HEK293 (cell line): ENCODE measurements around the gene RNF181.

Experiments used
- CTCF ChIA-PET: fragments of 350-600 bp; formaldehyde crosslinking; extraction: SDS; loops from one replicate; lab custom pipeline; 2021; ENCODE audit warnings: antibody characterized with exemption; lab: Yijun Ruan, JAX
- POLR2A ChIA-PET: fragments of 300-600 bp; formaldehyde crosslinking; extraction: SDS; loops from one replicate; lab custom pipeline; 2020; ENCODE audit warnings: antibody characterized with exemption, inconsistent platforms; lab: Yijun Ruan, JAX
- H3K27ac ChIP-seq: fragments of 200-500 bp; sonication (Bioruptor generic); 2 replicates; pipeline ENCODE4 v1.5.1; 2014; ENCODE audit warnings: low read depth, low read length, control low read depth, inconsistent platforms; ENCODE audit errors: extremely low read depth
- H3K36me3 ChIP-seq, 2 experiments: fragments of 200-500 bp in 1 of 2; sonication (Bioruptor generic) in 1 of 2; 1 replicate in 1 of 2; 2 replicates in 1 of 2; pipeline ENCODE4 v1.5.1; 2014 to 2017; ENCODE audit warnings: inconsistent platforms in 2 of 2, low read length in 2 of 2; ENCODE audit not compliant: control insufficient read depth in 2 of 2, insufficient read depth in 1 of 2
- H3K4me1 ChIP-seq: fragments of 200-500 bp; sonication (Bioruptor generic); 2 replicates; pipeline ENCODE4 v1.5.1; 2014; ENCODE audit warnings: mild to moderate bottlenecking, low read length, inconsistent platforms; ENCODE audit not compliant: control insufficient read depth, insufficient read depth
- H3K4me3 ChIP-seq: 2 replicates; pipeline ENCODE4 v1.5.1; 2011; ENCODE audit warnings: low read depth, mild to moderate bottlenecking, control low read depth, low read length, moderate library complexity
- H3K9me3 ChIP-seq: fragments of 200-500 bp; sonication (Bioruptor generic); 2 replicates; pipeline ENCODE4 v1.5.1; 2014; ENCODE audit warnings: low read depth, low read length, inconsistent platforms; ENCODE audit not compliant: control insufficient read depth, insufficient read depth
- SP2 ChIP-seq: fragments of 450-650 bp; formaldehyde crosslinking; IDR thresholded peaks from 2 replicates; pipeline ENCODE4 v1.5.1; 2016; ENCODE audit warnings: missing biosample characterization, missing genetic modification characterization
- ZBTB17 ChIP-seq: fragments of 450-650 bp; formaldehyde crosslinking; IDR thresholded peaks from 2 replicates; pipeline ENCODE4 v1.5.1; 2016; ENCODE audit warnings: missing biosample characterization, missing genetic modification characterization
- ZBTB8A ChIP-seq: fragments of 450-650 bp; formaldehyde crosslinking; IDR thresholded peaks from 2 replicates; pipeline ENCODE4 v1.5.1; 2016; ENCODE audit warnings: missing biosample characterization, missing genetic modification characterization
- ZFHX2 ChIP-seq: fragments of 450-650 bp; formaldehyde crosslinking; conservative IDR thresholded peaks from 2 replicates; pipeline ENCODE4 v1.5.1; 2016; ENCODE audit warnings: missing biosample characterization, missing genetic modification characterization
- ZFP69B ChIP-seq: fragments of 450-650 bp; formaldehyde crosslinking; IDR thresholded peaks from 2 replicates; pipeline ENCODE4 v1.5.1; 2016; ENCODE audit warnings: missing biosample characterization, missing genetic modification characterization
- ZNF132 ChIP-seq: fragments of 450-650 bp; formaldehyde crosslinking; IDR thresholded peaks from 2 replicates; pipeline ENCODE4 v1.5.1; 2017; ENCODE audit warnings: missing biosample characterization, missing genetic modification characterization, borderline replicate concordance
- ZNF335 ChIP-seq: fragments of 450-650 bp; formaldehyde crosslinking; conservative IDR thresholded peaks from 2 replicates; pipeline ENCODE4 v1.5.1; 2016; ENCODE audit warnings: missing biosample characterization, missing genetic modification characterization
- ZNF510 ChIP-seq: fragments of 450-650 bp; formaldehyde crosslinking; IDR thresholded peaks from 2 replicates; pipeline ENCODE4 v1.5.1; 2018; ENCODE audit warnings: mild to moderate bottlenecking, missing genetic modification characterization, missing biosample characterization; ENCODE audit not compliant: insufficient replicate concordance
- ZNF600 ChIP-seq: fragments of 450-650 bp; formaldehyde crosslinking; IDR thresholded peaks from 2 replicates; pipeline ENCODE4 v1.5.1; 2016; ENCODE audit warnings: missing biosample characterization, missing genetic modification characterization
- TF ChIP-seq, protein P1 (sequence below): fragments of 450-650 bp; formaldehyde crosslinking; IDR thresholded peaks from 2 replicates; pipeline ENCODE4 v1.5.1; 2016; ENCODE audit warnings: missing biosample characterization, missing genetic modification characterization, borderline replicate concordance
- TF ChIP-seq, protein P2 (sequence below): fragments of 450-650 bp; formaldehyde crosslinking; IDR thresholded peaks from 2 replicates; pipeline ENCODE4 v1.5.1; 2016; ENCODE audit warnings: missing biosample characterization, missing genetic modification characterization
- TF ChIP-seq, protein P3 (sequence below): fragments of 450-650 bp; formaldehyde crosslinking; IDR thresholded peaks from 2 replicates; pipeline ENCODE4 v1.5.1; 2017; ENCODE audit warnings: missing biosample characterization, missing genetic modification characterization
- TF ChIP-seq, protein P4 (sequence below): fragments of 450-650 bp; formaldehyde crosslinking; IDR thresholded peaks from 2 replicates; pipeline ENCODE4 v1.5.1; 2016; ENCODE audit warnings: missing biosample characterization, missing genetic modification characterization
- TF ChIP-seq, protein P5 (sequence below): fragments of 450-650 bp; formaldehyde crosslinking; IDR thresholded peaks from 2 replicates; pipeline ENCODE4 v1.5.1; 2016; ENCODE audit warnings: missing biosample characterization, missing genetic modification characterization

The RNF181 gene

DNA sequence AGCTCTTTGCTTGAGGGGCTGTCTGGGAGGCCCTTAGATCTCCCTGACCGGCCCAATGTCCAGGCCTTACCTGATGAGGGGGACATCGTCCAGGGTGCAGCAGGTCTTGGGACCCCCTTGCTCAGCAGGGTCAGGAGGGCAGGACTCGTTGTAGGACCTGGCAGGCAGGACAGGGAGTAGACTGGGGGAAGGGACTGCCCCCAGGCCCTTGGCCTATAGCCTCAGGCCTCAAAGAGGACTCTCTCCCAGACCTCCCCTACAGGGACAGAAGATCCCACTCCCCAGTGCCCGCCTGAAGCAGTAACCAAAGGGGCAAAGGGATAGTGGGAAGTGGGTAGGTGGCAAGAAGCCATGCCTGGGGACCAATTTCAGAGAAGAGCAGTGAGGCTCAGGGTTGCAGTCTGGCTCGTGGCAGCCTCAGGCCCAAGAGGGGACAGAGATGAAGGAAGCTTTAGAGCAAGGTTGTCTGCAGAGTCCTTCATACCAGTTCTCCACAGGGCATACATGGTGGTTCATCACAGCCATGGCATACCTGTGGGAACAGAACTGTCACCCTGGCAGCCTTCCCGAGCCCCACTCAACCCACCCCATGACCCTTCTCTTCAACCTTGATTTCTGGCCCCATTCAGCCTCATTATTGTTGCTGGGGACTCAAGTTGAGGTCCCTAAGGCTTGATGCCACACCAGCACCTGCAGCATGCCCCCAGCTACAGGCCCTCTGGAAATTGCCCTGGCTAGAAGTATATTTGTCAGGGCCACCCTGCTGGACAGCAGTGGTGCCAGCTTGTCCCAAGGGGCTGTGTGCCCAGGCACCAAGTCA, 5.6 kb downstream of the RNF181 start:
- no peak overlapping the region for H3K4me3 ChIP-seq
- CTCF ChIA-PET, result interaction anchor here (0.6 to 1.1 kb wide), 3 partner anchors 39 to 216 kb away, joined by 3 to 4 read pairs (median 3); no protein-coding TSS in a partner anchor

DNA sequence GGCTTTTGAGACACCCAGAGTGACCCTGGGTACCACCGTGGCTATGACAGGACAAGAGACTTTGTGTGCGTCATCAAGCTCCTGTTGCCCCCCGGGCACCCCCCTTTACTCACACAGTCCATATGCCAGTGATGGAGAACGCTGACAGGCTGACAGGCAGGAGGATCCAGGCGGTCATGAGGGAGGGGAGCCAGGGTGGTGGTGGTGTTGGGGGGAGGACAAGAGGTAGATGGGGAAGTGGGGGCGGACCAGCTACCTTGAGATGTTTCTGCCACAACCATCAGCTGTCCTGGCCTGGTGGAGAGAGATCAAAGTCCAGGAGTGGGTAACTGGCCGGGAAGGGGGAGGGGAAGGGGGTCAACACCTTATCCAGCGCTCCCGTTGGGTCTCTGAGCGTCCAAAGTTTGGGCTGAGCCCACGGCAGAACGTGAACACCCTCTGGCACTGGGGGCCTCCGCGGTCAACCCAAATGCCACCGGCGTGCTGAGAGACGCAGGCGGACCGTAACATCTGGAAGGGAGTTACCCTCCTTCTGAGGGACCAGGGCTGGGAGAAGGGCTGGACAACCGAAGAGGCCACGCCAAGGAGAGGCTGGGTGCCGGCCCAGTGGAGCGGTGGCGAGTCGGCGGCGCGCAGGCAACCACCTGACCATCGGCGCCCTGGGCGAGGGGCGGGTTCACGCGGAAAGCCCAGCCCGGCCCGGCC, 6.4 kb downstream of the RNF181 start:
- H3K36me3 ChIP-seq, result peaks cover 11 to 31% of the 10 kb centered on the region in 2 experiments
- ChIA-PET POLR2A (interaction anchor here (0.5 to 3.0 kb wide), 9 partner anchors 10 to 695 kb away, joined by 3 to 31 read pairs (median 3); partner anchors contain the start of genes C2orf68, MAT2A and VAMP8), CTCF (interaction anchor here (0.6 to 1.2 kb wide), 3 partner anchors 40 to 216 kb away, joined by 3 to 7 read pairs (median 4); no protein-coding TSS in a partner anchor)
- H3K4me1 ChIP-seq, result peaks cover 9% of the 10 kb centered on the region
- peak overlapping the region; percentile 51; the same call in 1 of the 2 replicates for H3K27ac ChIP-seq
- no peaks in the 10 kb centered on the region for H3K9me3 ChIP-seq
- peak overlapping the region; percentile 73 for H3K4me3 ChIP-seq
- TF ChIP-seq ZFP69B (tag by site-specific recombination), result no peak
- TF ChIP-seq ZNF510, result no peak
- TF ChIP-seq, protein P1, sequence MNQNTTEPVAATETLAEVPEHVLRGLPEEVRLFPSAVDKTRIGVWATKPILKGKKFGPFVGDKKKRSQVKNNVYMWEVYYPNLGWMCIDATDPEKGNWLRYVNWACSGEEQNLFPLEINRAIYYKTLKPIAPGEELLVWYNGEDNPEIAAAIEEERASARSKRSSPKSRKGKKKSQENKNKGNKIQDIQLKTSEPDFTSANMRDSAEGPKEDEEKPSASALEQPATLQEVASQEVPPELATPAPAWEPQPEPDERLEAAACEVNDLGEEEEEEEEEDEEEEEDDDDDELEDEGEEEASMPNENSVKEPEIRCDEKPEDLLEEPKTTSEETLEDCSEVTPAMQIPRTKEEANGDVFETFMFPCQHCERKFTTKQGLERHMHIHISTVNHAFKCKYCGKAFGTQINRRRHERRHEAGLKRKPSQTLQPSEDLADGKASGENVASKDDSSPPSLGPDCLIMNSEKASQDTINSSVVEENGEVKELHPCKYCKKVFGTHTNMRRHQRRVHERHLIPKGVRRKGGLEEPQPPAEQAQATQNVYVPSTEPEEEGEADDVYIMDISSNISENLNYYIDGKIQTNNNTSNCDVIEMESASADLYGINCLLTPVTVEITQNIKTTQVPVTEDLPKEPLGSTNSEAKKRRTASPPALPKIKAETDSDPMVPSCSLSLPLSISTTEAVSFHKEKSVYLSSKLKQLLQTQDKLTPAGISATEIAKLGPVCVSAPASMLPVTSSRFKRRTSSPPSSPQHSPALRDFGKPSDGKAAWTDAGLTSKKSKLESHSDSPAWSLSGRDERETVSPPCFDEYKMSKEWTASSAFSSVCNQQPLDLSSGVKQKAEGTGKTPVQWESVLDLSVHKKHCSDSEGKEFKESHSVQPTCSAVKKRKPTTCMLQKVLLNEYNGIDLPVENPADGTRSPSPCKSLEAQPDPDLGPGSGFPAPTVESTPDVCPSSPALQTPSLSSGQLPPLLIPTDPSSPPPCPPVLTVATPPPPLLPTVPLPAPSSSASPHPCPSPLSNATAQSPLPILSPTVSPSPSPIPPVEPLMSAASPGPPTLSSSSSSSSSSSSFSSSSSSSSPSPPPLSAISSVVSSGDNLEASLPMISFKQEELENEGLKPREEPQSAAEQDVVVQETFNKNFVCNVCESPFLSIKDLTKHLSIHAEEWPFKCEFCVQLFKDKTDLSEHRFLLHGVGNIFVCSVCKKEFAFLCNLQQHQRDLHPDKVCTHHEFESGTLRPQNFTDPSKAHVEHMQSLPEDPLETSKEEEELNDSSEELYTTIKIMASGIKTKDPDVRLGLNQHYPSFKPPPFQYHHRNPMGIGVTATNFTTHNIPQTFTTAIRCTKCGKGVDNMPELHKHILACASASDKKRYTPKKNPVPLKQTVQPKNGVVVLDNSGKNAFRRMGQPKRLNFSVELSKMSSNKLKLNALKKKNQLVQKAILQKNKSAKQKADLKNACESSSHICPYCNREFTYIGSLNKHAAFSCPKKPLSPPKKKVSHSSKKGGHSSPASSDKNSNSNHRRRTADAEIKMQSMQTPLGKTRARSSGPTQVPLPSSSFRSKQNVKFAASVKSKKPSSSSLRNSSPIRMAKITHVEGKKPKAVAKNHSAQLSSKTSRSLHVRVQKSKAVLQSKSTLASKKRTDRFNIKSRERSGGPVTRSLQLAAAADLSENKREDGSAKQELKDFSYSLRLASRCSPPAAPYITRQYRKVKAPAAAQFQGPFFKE (tag by site-specific recombination), result no peak
- peak; percentile 34; the same call in 1 of the 2 replicates for TF ChIP-seq ZNF600 (tag by site-specific recombination)
- TF ChIP-seq ZFHX2 (tag by site-specific recombination), result no peak
- peak; percentile 33 for TF ChIP-seq SP2 (tag by site-specific recombination)
- no peak for TF ChIP-seq ZBTB8A (tag by site-specific recombination)
- peak; percentile 88 for TF ChIP-seq ZNF335
- TF ChIP-seq, protein P2, sequence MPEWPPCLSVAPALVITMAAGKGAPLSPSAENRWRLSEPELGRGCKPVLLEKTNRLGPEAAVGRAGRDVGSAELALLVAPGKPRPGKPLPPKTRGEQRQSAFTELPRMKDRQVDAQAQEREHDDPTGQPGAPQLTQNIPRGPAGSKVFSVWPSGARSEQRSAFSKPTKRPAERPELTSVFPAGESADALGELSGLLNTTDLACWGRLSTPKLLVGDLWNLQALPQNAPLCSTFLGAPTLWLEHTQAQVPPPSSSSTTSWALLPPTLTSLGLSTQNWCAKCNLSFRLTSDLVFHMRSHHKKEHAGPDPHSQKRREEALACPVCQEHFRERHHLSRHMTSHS (tag by site-specific recombination), result no peak
- TF ChIP-seq, protein P3, sequence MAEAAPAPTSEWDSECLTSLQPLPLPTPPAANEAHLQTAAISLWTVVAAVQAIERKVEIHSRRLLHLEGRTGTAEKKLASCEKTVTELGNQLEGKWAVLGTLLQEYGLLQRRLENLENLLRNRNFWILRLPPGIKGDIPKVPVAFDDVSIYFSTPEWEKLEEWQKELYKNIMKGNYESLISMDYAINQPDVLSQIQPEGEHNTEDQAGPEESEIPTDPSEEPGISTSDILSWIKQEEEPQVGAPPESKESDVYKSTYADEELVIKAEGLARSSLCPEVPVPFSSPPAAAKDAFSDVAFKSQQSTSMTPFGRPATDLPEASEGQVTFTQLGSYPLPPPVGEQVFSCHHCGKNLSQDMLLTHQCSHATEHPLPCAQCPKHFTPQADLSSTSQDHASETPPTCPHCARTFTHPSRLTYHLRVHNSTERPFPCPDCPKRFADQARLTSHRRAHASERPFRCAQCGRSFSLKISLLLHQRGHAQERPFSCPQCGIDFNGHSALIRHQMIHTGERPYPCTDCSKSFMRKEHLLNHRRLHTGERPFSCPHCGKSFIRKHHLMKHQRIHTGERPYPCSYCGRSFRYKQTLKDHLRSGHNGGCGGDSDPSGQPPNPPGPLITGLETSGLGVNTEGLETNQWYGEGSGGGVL, result peak; percentile 44
- TF ChIP-seq ZNF132 (tag by site-specific recombination), result no peak
- TF ChIP-seq, protein P4, sequence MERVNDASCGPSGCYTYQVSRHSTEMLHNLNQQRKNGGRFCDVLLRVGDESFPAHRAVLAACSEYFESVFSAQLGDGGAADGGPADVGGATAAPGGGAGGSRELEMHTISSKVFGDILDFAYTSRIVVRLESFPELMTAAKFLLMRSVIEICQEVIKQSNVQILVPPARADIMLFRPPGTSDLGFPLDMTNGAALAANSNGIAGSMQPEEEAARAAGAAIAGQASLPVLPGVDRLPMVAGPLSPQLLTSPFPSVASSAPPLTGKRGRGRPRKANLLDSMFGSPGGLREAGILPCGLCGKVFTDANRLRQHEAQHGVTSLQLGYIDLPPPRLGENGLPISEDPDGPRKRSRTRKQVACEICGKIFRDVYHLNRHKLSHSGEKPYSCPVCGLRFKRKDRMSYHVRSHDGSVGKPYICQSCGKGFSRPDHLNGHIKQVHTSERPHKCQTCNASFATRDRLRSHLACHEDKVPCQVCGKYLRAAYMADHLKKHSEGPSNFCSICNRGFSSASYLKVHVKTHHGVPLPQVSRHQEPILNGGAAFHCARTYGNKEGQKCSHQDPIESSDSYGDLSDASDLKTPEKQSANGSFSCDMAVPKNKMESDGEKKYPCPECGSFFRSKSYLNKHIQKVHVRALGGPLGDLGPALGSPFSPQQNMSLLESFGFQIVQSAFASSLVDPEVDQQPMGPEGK (tag by site-specific recombination), result 0 out of 2 replicates have a peak, but pooled peaks have one; percentile 20

More for the DNA sequence above, 5.6 kb downstream of the RNF181 start:
- TF ChIP-seq, protein P5, sequence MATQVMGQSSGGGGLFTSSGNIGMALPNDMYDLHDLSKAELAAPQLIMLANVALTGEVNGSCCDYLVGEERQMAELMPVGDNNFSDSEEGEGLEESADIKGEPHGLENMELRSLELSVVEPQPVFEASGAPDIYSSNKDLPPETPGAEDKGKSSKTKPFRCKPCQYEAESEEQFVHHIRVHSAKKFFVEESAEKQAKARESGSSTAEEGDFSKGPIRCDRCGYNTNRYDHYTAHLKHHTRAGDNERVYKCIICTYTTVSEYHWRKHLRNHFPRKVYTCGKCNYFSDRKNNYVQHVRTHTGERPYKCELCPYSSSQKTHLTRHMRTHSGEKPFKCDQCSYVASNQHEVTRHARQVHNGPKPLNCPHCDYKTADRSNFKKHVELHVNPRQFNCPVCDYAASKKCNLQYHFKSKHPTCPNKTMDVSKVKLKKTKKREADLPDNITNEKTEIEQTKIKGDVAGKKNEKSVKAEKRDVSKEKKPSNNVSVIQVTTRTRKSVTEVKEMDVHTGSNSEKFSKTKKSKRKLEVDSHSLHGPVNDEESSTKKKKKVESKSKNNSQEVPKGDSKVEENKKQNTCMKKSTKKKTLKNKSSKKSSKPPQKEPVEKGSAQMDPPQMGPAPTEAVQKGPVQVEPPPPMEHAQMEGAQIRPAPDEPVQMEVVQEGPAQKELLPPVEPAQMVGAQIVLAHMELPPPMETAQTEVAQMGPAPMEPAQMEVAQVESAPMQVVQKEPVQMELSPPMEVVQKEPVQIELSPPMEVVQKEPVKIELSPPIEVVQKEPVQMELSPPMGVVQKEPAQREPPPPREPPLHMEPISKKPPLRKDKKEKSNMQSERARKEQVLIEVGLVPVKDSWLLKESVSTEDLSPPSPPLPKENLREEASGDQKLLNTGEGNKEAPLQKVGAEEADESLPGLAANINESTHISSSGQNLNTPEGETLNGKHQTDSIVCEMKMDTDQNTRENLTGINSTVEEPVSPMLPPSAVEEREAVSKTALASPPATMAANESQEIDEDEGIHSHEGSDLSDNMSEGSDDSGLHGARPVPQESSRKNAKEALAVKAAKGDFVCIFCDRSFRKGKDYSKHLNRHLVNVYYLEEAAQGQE (tag by site-specific recombination), result peak; percentile 24; the same call in 1 of the 2 replicates
- no peak for TF ChIP-seq ZBTB17 (tag by site-specific recombination)
- Histone ChIP-seq H3K36me3 (peaks cover 7 to 35% of the 10 kb centered on the region in 2 experiments; a peak in 2 of 3 replicates), H3K27ac (no peak overlapping the region), H3K9me3 (no peaks in the 10 kb centered on the region), H3K4me1 (peaks cover 9% of the 10 kb centered on the region)
- POLR2A ChIA-PET, result interaction anchor here (0.6 to 3.0 kb wide), 5 partner anchors 11 to 694 kb away, joined by 3 to 31 read pairs (median 3); partner anchors contain the start of genes C2orf68 and MAT2A
